GM19240 (cell line): ENCODE data around the gene PBX3.
"Not testable (repeated sequence)": the region's sequence is repeated elsewhere in the genome, so short reads cannot be mapped to it uniquely, and the experiment has no call there.

Experiments
- DNase-seq: peaks from one replicate; pipeline ENCODE4 v3.0.0; 2011; ENCODE audit warnings: low spot score; ENCODE audit not compliant: insufficient read length

The PBX3 gene

DNA sequence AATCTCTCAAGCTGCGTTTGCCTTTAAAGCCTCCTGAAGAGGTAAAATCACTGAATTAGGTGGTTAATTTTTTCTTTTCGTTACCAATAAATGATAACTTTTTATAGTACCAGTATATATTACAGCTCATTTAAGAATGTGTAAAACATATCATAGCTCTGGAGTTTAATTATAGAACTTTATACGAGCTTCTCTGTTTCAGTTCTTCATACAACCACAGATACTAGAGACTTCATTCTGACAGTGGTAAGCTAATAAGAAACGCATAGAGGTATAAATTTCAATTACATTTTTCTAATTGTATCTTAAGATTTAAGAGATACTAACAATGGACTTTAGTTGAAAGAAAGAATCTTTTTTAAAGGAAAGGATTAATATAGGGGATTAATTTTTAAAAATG, 73.9 kb downstream of the PBX3 start:
- no peak for DNase-seq

DNA sequence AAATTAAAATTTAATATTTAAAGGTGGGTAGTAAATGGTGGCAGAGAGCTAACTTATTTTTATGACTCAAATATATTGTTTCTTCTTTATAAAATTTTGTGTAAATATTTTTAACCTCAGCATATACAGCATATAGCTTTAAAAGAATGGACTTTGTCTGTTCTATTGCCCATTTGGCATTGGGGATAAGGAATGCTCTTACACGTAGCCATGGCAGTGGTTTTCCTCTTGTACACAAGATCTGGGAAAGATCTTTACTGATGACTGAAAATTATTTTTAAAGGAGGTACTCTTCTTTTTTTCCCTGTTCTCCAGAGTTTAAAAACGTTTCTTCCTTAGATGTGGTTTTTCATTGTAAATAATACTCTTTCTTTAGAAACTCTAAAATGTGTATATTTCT, 75.0 kb downstream of the PBX3 start:
- DNase-seq = no peak

DNA sequence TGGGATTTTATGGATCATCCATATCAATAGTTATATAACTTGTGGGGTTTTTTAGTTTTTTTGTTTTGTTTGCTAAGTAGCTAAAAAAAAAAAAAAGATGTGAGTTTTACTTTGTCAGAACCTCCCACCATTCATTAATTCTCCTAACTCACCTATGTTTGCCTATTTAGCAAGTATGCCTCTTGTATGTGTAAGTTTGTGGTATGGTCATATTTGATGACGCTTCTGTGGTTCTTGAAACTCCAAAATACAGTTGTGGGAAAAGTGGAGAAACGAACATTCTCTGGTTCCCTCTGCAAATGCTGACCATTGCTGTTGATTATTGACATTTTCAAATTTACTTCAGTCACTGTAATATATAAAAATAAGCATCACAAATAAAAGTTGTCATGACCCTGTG, 75.7 kb downstream of the PBX3 start:
- no peak for DNase-seq

DNA sequence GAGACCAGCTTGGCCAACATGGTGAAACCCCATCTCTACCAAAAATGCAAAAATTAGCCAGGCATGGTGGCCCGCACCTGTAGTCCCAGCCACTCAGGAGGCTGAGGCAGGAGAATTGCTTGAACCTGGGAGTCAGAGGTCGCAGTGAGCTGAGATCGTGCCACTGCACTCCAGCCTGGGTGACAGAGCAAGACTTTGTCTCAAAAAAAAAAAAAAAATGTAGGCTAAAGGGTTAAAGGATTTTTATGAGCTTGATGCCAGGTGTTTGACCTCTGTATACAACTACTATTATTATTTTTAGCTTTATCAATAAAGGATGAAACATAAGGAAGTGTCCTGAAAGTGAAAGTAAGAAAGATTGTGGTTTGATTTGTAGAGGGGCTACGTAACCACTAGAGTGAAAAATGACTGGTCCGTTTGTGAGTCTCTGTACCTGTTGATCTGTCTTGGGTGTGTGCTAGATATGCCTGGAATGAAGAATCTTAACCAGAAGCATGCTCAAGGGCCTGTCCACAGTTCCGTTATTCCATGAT, 76.8 kb downstream of the PBX3 start:
- DNase-seq = not testable (repeated sequence)

DNA sequence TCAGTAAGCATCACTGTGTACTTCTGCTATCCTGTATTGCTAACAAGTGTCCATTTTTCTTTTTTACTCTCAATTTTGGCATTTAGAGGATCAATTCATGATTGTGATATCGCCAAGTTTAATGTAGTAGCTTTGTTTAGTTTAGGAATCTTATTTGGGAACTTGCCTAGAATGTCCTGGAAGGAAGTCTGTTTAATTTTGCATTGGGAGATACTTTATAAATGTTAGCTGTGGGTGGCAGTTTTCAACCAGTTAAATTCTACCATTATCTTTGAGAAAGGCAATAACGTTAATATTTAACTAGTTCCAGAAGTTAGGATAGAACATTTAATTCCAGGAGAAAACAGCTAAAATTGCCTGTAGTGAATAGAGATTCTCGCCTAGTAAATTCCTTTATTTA, 78.6 kb downstream of the PBX3 start:
- no peak for DNase-seq

DNA sequence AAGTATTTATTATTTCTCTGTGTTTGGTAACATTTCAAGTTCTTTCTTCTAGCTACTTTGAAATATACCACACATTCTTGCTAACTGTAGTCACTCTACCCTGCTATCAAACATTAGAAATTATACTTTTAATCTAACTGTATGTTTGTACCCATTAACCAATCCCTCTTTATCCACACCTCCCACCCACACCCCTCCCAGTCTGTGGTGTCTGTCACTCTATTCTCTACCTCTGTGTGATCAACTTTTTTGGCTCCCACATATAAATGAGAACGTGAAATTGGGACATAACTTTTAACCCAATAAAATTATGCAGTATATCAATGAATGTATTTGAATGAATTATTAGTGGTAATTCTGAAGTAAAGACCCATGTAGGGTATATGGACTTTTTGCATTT, 79.7 kb downstream of the PBX3 start:
- DNase-seq = no peak

DNA sequence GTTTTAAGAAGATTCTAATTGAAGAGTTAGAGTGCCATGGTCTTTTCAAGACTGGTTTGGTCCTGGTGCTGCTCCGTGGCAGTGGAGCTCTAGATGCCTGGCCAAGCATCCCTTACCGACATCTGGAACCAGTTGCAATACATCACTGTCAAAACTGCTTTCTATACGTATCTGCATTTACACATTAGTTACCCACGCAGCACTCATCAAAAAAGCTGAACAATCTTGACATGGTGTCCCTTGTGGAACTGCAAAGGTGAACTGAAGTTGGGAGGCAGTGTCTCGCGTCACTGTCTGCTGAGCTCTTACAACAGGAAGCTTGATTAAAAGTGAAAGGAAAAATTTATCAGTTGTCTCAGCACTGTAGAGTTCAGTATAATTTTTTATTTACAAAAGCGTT, 82.6 kb downstream of the PBX3 start:
- DNase-seq = no peak

DNA sequence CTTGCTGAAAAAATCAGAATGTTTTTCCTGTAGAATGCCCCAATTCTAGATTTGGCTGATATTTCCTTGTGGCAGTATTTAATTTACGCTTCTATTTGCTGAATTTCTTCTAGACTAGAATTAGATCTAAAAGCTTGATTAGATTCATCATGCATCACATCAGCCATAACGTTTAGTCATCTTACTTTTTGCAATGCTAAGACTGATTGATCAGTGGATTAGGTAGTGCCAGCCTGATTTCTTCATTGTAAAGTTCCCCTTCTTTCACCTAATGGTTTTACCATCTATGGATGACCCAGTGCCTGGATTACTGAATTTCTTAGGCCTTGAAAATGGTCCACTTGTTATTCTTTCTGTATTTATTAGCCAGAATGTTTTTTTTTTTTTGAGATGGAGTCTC, 83.9 kb downstream of the PBX3 start:
- DNase-seq = no peak

DNA sequence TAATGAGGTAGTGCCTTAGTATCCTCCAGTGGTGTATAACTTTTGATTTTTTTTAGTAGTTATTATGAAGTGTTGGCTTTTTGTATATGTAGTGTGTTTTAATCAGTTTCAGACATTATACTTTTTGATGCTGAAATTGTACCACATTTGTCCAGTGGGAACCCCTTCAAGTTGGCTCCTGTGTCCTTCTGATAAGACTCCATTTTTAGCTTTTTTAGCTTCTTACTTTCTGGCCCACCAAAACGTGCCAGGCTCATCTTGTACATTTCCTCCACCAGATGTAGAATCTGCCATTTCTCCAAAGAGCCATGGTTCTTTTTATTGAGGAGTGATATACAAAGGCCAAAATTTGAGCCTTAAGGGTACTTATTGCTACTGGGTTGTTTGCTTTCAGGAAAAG, 84.4 kb downstream of the PBX3 start:
- no peak for DNase-seq

DNA sequence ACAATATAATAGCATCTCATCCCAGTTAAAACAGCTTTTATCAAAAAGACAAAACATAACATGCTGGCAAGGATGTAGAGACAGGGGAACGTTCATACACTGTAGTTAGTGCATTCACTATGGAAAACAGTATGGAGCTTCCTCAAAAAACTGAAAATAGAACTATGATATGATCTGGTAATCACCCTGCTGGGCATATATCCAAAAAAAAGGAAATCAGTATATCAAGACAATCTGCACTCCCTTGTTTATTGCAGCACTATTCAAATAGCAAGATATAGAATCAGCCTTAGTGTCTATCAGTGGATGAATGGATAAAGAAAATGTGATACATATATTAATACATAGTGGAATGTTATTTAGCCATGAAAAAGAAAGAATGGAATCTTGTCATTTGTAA, 88.5 kb downstream of the PBX3 start:
- no peak for DNase-seq

DNA sequence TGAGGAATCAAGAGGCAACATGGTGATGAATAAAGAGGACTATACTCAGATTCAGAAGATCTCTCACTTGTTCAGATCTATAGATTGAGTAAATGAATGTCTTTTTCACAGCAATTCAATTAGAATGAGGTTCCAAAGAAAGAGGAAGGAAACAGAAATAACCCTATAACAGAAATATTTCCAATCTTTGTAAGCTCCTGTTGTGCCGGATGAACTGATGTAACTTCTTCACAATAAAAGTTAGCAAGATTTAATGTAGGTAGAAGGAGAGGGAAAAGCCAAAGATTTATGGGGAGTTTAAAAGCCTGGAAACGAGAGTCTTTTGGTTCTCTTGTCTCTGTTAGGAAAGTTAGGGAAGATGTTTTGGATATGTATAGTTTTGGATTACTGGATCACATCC, 92.1 kb downstream of the PBX3 start:
- no peak for DNase-seq

DNA sequence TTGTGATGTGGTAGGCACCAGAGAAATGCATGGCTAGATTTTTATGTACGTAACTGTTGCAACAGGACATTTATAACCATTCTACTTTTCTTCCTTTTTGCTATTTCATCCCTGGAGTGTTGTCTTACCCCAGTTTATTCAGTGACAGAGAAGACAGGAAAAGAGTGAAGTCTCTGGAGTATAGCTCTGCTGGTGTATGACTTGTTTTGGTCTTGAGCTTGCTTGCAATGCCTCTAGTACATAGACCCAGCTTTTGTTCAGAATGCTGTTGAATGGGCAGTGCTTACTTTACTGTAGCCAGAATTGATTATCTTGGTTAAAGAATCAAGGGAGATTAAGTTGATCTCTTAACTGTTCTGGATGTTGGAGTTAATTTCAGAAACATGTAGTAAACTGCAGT, 94.3 kb downstream of the PBX3 start:
- no peak for DNase-seq

DNA sequence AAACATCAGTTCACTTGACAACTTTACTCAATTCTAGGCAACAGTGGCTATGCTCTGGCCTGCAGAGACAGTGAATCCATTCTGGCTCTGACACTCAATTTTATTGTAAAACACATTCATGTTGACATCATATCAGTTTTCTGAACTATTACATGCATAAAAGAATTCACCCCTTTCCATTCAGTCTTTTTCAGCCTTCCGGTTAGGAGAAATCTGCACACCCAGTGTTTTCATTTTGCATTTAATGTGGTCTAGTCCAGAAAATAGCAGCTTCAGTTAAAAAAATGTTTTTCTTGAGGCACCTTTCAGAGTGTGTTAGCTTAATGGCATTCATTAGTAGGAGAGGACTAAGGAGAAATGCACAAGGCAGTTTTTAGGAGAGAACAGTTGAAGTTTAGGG, 95.1 kb downstream of the PBX3 start:
- DNase-seq = no peak

DNA sequence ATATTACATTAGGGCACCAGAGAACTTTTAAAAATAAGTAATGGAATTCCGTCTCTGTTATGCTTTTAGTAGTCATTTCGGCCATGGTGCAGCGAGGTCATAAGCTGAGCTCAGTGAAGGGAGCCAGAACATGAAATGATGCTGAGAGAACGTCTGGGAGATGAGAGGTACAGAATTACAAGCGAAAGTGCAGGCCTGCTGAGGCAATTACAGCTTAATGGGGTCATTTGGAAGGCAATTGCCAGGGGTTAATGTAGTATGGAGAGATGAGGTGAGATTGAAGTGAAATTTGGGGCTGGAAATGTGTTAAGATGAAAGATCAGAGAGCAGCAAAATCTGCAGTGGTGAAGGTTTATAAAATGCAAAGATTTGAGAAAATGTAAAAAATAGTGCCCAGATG, 96.5 kb downstream of the PBX3 start:
- no peak for DNase-seq

DNA sequence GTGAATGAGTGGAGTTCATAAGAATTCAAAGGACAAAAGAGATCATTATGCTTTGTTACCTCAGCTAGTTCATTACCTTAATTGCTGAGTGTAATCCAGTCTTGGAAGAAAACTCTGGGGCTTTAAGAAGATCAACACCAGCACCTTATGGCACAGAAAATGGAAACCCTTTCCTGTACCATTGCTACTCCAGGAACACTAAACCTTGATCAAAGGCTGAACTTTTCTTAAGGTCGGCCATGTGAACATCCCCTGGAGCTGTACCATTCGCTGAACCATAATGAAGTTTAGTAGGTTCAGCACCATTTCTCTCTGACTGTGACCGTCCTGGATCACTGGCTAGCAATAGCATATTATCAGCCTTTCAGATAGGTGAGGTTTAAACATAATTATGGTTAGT, 97.4 kb downstream of the PBX3 start:
- DNase-seq = no peak

DNA sequence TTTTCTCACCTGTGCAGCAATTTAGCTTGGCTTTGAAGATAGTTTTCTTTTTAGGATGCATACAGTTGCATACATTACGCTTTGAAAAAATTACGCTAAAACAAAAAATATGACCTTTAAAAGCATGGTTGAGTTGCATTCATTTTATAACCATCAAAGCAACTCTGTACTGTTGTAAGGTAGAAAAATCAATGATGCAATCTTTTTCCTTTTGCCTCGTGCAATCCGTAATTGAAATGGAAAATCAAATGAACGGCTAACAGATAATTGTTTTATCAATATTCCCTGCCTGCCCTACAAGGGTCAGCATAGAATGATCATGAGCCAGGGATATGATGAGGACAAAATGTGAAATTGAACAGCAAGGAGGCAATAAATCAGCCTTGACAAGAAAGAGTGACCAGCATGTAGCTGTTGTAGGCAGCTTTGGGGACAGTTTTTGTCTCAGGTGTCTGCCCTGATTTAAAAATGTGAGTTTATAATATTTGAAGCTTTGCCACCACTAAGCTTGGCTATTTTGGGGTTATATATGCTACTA, 98.2 kb downstream of the PBX3 start:
- no peak for DNase-seq

DNA sequence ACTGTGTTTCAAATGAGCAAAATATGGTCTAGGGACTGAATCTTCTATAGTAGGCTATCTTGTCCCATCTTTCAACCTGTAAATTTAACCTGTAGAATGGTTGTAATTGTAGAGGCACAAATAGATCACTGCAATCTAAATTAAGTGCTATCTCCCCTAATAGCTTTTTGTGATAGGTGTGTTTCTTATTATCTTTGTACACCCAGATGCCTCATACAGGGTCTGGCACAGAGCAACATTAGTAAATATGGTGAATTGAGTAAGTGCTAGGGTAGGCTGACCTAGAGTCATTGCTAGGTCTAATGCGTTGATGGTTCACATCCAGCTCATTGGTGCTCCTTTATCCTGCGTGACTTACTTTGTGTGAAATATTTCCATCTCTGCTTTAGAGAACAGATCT, 100.6 kb downstream of the PBX3 start:
- DNase-seq = no peak

DNA sequence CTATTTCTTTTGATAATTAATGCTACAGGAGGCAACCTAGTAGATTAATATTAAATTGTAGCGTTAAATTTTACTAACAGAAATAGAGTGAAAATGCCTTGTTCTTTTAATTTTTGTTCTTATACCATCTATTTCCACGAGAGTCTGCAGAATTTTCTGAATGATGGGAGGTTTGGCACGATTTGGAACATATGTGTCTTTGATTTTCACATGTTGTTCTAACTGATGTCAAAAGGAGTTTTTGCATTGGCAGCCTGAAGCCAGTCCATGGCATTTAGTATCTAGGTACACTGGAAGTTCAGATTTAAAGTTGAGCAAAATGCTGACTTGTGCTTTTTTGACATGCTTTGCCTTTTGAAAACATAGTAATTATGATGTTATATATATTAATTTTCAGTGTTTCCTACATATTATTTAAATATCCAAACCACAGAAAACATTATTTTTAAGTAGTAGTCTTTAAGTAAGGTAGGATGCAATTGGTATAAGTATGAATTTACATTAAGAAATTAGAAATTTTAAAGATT, 103.0 kb downstream of the PBX3 start:
- no peak for DNase-seq

DNA sequence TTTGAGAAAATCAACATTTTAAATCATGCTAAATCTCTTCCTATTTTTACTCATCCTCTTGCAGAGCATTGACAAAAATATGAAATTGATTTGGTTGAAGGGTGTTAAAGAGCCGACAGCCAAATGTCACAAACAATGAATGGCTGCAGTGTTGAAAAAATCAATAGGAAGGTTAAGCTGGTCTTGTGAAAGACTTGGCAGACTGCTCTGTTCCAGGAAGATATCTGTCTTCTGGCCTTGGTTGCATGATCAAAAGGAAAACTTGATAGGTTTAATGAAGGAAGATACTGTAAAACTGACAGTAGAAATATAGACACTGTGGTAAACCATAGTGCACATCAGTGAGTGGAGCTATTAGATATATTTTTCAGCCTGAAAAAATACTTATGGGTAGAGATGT, 103.6 kb downstream of the PBX3 start:
- DNase-seq = no peak

DNA sequence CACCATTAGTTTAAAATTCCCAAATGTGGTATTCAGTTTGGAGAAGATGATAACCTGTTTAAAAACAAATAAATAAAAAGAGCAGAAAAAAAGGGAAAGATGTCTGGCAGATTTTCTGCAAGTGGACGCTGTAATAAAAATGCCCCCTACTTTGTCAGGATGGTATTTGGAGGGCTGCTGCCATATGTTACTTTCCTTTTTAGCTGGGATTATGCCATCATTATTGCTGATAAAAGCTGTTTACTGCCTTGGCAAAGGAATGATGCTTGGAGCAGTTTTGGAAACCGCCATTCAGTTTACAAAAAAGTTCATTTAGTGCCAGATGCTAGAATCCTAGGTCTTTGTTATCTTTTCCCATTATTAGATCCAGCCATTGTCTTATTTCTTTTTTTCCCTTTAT, 104.8 kb downstream of the PBX3 start:
- no peak for DNase-seq

DNA sequence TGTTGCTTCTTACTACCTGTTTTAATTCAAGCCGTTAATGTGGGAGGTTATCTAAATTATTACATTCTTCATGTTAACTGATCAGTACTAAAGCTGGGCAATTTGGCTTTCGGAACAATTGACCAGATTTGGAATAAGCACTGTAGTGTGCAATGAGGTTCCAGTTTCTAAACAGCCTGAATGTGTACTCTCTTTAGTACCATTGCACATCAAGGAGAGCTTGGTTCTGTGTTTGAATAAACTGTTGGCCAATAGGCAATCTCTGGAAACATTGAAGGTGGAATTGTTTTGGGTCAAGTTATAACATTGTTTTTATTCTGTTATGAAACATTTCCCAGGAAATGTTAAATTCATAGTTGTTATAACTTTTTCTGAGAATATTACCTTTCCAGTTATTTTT, 105.2 kb downstream of the PBX3 start:
- DNase-seq = no peak

DNA sequence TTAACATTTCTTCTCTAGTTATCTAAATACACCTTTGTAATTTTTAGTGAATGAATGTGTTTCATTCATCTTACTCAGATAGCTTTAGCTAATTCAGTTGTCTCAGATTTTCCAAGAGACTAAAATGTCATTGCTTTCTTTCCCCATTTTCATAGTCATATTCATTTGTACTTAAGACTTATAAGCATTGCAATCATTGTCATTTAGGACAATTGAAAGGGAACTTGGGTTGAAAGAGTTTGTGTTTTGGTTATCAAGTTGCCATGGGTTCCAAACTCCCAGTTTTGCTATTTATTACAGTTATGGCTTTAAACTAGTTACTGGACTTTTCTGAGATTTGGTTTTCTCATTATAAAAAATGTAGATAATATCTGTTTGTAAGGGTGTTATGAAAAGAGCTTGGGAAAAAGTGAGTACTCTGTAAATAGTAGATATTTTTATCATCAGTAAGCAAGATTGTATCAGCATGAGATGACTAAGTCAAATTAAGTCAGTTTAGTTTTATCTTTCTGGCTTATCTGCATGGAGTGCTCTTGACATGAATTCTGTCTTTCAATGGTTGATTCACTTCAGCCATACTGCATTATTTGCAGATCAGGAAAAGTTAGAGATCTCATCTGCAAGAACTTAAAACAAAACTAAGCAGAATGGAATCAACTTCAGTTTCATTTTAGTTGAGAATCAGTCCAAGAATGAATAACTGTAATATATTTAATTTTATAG, 107.5 kb downstream of the PBX3 start:
- no peak for DNase-seq

DNA sequence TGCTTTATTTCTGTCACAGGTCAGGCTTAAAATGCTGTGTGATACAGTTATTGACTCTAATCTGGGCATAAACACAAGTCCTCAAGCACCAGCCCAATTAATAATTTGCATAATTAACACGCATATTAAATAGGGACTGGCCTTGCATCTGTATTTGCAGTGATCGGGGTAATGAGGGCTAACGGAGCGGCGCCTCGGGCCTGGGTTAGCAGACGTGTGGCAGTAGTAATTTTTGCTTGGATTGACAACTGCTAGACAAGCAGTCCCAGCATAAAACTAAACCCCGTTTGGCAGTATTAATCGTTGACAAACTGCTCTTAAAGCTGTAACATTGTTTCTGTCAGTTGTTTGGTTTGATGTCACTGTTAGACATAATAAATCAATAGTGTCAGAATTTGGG, 109.2 kb downstream of the PBX3 start:
- DNase-seq = no peak
